HG03066 (cell line): Measurements from ENCODE around the gene UMAD1.

ENCODE experiments used
- ATAC-seq: cut with Tn5 transposase; IDR thresholded peaks from one replicate; pipeline ENCODE4 v1.9.1; 2021; ENCODE audit warnings: low read depth; ENCODE audit not compliant: unreplicated experiment

Gene UMAD1

DNA sequence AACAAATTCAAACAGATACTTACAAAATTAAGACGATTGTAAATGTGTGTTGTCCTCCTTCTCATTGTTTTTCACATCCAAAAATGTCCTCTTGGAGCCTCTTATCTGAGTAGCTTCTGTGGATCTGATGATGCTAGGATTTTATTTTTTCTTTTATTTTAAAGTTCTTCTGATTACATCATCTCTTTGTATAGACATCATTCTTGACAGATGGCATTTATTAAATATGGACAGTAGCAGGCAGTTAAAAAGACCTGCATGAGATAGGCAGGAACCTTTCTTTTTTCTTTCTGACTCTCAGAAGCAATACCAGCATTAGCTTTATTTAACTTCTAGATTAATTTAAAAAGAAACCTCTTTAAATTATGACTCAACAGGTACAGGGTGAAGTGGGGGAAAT lies 77.9 kb downstream of the UMAD1 start, which contains the start of gene RPA3:
Gene RPA3 (minus strand): TSS at position 116 of the 400 bp plus-strand sequence. CDS start 78,189 bp downstream, outside the sequence.
- ATAC-seq = no peak

- peak; percentile 85 for ATAC-seq
These were observed 78.7 kb downstream of the UMAD1 start for GRCh38 chr7:7719236-7719635.

DNA sequence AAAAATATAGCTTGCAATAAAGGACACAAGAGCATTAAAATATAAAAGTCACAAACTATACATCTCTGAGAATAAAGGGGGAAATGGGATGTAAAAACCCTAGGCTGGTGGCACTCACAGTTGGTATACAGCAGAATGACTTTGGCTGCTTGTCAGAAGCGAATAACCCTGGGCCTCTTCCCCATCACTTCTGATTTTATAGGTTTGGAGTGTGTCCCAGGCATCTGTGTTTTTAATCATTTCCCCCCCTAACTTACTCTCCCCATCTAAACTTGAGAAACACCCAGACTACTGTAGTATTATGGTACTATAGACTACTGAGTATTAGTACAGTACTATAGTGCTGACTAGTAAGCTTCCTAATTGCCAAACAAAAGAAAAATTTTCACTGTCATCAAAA lies 79.6 kb downstream of the UMAD1 start:
- no peak for ATAC-seq

- no peak for ATAC-seq
These were observed 80.4 kb downstream of the UMAD1 start for GRCh38 chr7:7720750-7721621.

DNA sequence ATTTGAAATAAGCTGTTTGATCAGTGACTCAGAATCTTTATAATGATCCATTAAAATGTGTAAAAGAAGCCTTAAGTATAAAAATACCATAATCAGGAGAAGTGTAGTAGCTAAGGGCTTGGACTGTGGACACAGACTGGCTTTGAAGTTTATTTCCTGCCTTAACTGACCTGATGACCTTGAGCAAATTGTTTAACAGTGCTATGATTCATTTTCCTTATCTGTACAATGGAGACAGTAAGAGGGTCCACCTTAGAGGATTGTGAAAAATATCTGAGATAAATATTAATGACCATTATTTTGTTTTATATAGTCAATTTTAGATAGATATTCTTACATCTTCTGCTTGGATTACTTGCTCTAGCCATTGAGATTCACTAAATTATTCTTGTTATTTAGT lies 91.2 kb downstream of the UMAD1 start:
- no peak for ATAC-seq

DNA sequence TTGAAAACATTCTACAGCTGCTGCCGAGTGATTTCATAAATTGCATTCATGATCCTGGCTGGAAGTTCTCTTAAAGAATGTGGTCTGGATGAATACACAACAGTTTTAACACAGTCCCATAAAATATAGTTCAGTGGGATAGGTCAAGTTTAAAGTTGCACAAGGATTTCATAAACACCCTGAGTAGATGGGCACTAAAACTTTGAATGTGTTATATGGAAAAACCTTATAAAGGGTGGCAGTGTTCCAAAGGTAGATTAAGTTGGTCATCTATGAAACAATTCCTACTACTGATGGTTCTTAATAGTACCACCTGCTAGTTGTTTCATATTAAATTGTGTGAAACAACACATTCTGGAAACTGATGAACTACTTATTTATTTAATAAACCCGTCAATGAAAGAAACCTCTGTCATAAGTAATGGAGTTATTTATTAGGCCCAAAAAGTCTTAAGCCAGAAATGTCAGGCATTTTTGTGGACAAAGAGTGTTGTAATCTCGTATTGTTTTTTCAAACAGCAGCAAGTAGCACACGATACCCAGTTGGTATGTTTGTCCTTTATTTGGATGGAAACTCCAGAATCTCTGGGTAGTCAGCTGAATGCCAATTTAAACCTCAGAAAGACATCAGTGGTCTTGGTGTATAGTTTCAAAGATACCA lies 92.2 kb downstream of the UMAD1 start:
- no peak for ATAC-seq

- no peak for ATAC-seq
These were observed 96.1 kb downstream of the UMAD1 start for GRCh38 chr7:7736671-7737070.

GRCh38 chr7:7737674-7738073 lies 97.1 kb downstream of the UMAD1 start:
- ATAC-seq = no peak

GRCh38 chr7:7738177-7738576 lies 97.6 kb downstream of the UMAD1 start:
- ATAC-seq = no peak

- ATAC-seq = no peak
These were observed 98.1 kb downstream of the UMAD1 start for GRCh38 chr7:7738622-7739021.

- peak; percentile 77 for ATAC-seq
These were observed 98.9 kb downstream of the UMAD1 start for GRCh38 chr7:7739204-7740036.

DNA sequence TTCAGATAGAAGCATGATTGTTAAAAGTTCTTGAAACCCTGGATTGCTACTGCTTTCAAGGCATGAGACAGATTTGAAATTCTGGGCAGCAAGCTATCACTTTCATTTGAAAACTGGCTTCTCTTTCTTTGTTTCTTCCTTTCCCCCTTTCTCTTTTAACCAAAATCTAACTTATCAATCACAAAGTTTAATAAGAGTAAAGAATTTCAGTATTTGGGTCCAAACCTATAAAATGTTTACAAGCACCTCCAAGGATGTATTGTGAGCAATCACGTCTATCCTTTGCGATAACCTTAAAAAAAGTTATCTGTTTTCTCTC lies 99.4 kb downstream of the UMAD1 start:
- peak; percentile 20 for ATAC-seq

- ATAC-seq = no peak
These were observed 101.7 kb downstream of the UMAD1 start for GRCh38 chr7:7742223-7742622.

DNA sequence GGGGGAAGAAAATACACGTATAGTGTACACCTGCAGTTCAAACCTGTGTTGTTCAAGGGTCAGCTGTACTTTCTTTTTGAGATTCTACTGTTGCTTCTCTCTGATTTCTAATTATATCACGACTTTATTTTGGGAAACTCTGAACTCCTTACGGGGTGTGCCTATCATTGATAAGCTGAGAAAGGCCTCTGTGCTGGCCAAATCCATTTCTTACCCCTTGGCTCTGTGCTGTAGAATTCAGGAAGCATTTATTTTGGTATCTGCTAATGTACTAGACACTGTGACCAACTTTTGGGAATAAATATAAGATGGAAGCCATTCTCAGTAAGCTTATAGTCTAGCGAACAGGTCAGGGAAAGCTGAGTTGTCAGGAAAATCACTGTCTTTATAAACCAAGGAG lies 104.7 kb downstream of the UMAD1 start:
- no peak for ATAC-seq

- no peak for ATAC-seq
These were observed 105.4 kb downstream of the UMAD1 start for GRCh38 chr7:7745966-7746365.

- no peak for ATAC-seq
These were observed 105.9 kb downstream of the UMAD1 start for GRCh38 chr7:7746458-7746857.

DNA sequence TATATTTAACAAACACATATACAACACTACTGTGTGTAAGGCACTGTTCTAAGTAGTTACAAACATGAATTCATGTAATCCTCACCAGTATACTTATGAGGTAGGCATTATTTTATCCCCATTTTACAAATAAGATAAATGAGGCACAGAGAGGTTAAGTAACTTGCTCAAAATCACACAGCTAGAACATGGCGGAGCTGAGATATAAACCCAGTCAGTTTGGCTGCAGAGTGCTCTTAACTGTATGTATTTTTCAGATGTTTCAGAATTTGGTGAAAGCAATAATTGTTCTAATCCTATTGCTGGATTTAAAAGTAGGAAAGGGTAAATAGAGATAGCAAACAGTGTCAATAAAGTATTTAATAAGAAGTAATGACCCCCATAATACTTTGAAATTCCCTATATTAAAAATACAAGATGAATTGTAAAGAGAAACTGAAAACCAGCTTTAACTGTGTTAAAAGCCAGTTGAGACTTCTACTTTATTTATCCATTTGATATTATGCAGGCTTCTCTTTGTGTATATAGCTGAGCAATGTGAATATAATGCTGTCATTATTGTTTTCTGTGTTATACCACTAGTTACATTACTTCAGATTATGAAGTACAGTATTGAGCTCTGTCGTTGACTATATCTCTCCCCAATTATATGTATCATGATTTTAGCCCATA lies 110.2 kb downstream of the UMAD1 start:
- no peak for ATAC-seq

DNA sequence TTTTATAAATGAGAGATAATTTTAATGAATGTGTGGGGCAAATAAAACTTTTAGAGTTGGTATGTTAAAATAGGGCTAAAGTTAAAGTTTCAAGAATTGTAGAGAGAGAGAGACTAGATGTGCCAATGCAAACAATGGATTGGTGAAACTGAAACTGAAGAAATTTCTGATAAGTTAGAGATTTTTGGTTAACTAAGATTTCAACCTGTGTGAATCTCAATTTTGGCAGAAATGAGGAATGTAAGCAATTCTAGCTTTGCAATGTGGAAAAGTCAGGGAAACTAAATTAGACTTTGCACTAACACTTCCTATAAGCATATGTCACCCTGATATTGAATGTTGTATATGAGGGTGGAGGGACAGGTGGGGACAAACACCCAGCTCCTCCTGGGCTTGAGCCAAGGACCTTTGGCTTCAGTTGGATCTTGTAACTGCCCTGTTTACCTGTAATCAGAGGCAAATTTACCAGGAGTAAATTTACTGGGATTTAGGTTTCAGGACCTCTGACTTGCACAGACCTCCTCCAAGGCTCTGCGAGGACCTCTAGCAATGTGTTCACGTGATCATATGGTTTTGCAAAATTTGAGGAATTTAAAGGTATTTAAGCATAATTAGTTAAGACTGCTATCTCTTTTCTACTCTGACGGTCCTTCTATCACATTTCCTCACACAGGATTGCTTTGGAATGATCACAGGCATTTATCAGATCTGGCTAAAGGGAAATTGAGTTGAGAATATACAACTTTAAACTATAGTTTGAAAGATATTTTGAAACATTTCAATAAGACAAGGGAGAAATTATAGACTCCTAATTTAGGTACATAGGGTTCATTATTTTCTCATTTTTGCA lies 110.9 kb downstream of the UMAD1 start:
- no peak for ATAC-seq

DNA sequence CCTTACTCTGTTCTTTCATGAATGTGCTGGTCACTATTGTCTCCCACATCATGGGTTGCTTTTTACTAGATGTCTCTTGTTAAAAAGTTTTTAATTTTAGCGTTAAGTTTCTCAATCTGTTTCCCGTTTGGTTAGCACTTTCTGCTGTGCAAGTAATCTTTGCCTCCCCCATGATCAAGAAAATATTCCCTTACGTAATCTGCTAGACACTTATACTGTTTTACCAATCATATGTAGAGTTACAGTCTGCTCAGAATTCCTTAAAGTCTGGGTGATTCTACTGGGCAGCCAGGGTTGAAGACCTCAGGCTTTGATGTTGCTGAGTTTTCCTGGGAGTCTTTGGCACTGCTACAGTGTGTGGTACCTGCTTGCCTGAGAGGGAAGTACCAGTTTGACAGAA lies 116.0 kb downstream of the UMAD1 start:
- no peak for ATAC-seq

DNA sequence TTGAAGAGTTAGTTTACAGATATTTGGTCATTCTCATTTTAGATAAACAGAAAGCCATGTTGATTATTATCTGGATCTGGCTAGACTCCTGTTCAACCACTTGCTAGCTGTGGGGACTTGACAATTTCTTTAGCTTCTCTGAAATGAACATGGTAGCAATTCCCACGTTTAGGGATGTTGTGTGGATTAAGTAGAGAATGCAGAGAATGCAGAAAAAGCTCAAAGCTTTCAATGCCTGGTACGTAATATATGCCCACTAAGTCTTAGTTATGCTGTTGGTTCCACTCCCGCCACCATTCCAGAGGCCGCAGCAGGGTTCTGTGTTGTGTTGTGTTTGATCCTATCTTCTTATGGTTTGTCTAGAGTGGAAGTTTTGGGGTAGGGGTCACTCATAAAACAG lies 117.0 kb downstream of the UMAD1 start:
- ATAC-seq = no peak
